Measurements from ENCODE around the gene SLC9A2. TPM values are rescaled to one million over a fixed set of nuclear protein-coding genes. Genes with fewer than 3 reads are reported as not detected.

The SLC9A2 gene
- polyA plus RNA-seq, 5 donors: 0.04 to 0.29 (median 0.18) TPM

DNA sequence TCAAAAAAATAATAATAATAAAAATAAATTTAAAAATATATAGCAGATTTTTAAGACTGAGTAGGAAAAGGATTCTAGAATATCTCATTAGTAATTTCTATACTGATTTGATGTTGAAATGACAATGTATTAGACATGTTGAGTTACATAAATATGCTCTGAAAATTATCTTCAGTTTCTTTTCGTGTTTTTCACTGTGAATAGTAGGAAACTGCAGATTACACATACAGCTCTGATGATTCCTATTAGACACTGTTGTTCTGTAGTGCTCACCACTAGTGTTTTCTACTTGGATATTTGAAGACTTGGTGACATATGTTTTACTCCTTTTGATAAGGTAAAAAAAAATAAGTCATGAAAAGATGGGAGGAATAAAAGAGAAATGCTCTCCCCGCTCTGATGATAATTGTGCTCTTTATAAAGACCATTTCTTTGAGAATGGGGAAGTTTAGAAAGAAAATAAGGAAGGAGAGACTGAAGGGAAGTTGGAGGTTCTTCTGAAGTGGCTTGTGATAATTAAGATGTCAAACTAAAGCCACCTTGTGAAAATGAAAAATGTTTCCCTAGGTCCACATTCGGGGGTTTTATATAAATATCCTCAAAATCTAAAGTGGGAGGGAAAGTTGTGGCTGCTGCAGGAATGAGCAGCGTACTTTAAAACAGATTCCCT, 52.9 kb downstream of the SLC9A2 start:
- no peak for DNase-seq

DNA sequence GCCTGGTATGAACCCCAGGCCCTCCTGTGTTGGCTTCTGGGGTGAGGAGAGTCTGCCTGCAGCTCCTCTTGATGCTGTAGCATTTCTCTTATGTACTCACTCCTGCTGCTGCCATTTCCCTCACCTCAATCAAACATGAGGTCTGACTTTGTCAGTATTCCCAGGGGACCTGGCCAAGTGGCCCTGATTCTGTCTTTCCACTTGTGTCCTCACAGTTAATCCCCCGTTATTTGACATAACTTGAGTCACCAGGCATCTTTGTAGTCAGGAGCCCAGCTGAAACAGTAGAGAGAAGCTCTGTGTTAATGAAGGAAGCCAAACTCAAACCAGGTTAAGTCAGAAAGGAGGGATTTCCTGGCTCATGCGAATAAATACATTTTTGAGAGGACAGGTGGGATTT, 55.0 kb downstream of the SLC9A2 start:
- no peak for DNase-seq

DNA sequence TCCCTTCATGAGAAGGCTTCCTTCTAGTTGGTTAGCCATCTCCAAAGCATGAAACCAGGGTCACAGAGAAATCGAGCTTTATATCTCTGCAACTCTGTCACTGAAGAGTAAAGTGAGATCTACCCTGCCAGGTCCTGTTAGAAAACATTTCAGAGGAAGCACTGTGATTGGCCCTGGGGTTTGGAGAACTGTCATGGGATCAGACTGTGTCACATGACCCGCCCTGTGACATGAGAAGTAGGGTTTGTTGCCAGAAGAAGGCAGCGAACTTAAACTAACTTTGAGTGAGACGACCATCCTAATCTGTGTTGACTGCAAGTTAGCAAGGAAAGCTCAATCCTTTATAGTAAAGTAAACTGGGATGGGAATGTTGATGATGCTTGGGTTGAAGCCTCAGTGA, 55.5 kb downstream of the SLC9A2 start:
- no peak for DNase-seq

DNA sequence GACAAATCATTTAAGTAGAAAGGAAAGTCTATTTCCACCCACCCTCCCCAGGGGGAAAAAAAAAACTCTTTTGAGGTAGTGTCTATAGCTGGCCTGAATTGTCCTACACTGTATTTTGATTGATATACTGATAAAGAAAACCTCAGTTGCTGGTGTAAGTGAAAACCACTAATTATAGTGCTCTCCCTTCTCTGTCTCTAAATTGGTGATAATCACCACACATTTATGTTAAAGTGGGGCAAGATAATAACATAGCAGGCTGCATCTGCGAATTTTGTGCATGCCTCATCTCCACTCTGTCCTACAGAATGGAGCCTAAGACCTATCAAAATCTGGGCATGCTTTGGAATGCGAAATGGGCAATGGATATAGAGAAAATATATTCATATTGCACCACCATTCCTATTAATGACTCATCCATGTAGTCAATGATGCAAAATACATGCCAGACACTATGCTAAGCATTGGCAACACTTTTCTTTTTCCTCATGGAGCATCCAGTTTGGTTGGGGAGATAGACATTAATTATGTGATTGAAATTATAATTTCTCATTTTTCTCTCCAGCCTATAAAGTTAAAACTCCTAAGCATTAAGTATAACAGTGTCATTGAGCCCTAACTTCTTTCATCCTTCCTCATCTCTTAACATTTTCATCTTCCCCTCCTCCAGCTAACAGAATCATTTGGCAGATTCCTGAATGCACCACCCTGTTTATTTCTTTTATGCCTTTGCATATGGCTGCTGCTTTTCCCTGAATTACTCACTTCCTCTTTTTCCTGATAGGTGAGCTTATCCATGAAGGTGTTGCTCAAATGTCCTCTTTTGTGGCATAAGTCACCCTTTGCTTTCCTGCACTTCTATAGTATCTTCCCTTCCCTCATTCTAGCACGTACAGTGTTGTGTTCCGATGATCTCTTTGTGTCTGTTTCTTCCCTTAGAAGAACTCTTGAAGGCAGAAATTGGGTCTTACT, 58.2 kb downstream of the SLC9A2 start:
- no peak for DNase-seq

DNA sequence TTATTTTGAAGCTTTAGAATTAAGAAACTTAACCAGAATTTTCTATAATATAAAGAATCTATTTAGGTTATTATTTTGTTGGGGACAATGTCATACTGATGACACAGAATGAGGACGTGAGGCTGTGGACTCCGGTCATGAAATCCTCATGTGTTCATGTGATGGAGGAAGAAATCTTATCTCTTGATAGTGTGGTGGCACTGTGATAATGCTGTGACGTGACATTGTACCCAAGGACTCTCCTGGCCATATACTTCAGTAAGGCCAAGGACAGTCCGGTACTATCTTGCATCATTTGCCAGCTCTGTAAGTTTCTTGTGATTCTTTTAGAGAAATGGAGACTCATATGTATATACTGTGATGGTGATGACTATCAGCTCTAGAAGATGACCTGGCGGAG, 59.1 kb downstream of the SLC9A2 start:
- DNase-seq: no peak

DNA sequence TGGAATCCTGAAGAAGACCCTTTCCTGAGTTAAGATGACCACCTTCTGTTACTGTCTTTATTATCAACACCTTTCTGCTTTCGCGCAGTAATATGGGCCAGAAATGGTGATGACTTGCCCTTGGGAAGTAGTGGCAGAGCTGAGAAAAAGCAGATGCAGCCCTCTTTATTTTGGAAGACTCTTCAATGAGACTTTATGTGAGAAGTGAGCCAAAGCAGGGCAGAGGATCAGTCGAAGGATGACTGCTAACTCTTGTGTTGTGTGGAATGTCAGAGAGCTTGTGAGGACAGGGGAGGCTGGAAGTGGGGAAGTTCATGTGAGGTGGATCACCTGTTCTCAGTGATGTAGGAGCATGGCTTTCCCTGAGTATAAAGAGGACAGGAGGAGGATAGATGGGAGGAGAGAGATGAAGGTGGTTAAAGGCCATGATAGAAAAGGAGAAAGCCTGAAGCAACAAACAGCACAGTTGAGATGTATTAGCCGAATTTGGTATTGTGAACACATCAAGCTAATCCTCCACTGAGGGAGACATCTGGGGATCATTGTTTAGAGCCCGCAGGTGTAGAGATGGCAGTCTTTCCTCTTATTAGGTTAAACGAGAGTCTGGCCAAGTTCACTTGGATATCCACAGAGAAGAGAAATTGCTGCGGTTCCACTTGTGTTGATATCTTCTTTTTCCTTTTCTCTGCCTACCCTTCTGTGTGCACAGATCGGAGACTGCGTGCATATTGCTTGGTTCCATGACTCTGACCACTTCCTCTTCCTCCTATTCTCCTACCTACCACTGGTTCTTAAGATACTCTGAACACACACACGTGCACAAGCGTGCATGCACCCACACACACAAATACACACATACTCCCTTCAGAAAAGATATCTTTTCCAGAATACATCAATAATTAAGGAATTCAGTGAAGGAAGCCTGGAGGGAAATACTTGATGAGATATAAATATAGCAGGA, 67.4 kb downstream of the SLC9A2 start:
- no peak for DNase-seq

DNA sequence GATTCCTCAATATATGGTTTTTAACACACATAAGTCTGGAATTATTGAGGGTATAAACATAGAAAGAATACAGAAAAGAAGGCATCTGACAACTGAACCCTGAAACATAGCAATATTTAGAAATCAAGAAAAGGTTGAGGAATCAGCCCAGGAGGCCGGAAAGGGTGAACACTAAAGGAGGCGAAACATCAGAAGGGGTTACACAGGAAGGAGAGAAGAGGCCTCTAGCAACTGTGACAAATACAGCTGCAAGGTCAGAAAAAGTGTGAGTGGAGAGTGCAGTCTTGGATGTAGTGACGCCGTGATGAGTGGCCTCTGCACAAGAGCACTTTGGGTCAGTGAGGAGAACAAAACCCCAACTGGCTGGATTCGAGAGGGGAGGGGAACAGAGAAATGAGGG, 70.7 kb downstream of the SLC9A2 start:
- DNase-seq: no peak

DNA sequence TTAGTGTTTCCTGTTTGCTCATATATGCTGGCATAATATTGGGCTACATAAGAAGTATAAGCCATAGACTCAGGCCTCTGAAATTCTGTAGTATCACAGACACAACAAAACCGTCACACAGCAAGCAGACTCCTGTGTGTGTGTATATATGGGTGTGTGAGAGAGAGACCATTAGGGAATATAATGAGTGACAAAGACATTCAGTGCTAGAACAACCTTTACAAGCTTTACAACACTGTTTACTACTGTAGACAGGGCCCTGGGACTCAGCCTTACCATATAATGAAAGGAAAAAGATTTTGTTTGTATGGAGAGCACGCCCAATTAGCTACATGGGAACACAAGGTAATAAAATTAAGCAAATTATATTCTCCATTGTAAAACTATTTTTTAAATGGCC, 77.1 kb downstream of the SLC9A2 start:
- DNase-seq: no peak

DNA sequence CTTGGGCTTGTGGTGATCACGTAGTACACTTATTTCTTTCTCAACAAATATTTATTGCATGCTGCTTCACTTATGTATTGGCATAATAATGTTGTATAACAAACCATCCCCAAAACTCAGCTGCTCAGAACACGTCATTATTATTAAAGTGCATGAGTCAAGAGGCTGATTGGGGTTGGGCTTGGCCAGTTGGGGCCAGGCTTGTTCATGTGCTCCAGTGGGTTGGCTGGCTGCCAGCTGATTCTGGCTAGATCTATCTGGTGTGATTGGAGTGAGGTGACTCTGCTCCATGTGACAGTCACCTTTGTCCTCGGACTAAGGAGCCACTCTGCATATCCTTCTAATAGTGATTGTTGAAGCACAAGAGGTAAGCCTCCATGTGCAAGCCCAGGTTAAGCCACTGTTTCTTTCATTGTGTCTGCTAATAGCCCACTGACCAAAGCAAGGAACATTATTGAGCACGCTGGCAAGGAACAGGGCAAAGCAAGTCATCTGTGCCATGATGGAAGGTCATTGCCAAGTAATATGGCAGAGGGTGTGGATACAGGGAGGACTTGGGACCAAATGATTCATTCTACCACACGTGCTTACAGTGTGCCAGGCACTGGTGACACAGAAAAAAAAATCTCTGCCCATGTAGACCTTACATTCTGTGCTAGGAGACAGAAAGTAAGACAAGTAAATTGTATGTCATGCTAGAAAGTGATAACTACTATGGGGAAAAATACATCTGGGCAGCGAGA, 79.2 kb downstream of the SLC9A2 start:
- no peak for DNase-seq

DNA sequence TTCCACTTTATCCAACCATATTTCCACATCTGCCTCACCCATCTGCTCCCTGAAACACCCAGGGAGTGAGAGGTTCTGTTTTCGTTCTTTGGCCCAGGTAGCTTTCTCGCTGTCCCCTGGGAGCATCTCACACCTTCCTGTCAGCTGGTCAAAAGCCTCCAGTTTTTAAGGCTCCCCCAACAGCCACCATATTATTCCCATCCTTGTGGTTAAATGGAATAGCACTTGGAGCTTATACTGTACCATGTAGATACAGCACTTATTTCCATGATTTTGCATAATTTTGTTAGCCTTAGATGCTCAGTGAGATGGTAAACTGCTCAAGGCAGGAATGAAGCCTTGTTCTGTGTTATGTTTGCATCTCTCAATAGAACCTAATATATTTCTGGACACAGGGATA, 84.0 kb downstream of the SLC9A2 start:
- no peak for DNase-seq

DNA sequence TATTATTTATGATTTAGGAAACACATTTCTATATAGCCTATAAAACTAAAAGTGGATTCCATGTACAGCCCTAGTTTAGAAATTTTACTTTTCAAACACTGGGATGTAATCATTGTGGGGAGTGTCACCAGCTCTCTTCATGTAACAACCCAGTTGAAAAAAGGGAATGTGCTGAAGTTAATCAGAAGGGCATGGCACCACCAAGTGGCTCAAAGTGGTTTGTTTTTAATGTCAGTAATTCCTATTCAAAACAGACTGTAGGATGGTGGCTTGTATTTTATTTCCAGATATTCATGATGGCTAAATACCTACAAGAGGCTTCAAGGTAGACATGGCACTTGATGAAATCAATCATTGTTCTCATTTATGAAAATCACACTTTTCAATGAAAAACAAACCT, 84.4 kb downstream of the SLC9A2 start:
- DNase-seq: no peak

DNA sequence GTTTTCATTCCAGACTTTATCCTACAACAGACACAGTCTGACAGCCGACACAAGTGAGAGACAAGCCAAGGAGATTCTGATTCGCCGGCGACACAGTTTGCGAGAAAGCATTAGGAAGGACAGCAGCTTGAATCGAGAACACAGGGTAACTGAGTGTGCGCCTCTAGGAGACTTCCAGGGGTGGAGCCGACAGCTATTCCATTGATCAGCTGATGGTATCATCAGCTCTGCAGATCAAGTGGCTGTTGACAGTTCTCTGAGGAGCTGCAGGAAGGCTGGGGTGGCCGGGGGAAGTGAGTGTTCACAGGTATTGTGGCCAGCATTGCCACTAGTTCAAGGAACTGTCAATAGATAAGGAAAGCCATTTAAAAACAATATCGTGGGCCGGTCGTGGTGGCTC, 85.2 kb downstream of the SLC9A2 start:
- DNase-seq: no peak

DNA sequence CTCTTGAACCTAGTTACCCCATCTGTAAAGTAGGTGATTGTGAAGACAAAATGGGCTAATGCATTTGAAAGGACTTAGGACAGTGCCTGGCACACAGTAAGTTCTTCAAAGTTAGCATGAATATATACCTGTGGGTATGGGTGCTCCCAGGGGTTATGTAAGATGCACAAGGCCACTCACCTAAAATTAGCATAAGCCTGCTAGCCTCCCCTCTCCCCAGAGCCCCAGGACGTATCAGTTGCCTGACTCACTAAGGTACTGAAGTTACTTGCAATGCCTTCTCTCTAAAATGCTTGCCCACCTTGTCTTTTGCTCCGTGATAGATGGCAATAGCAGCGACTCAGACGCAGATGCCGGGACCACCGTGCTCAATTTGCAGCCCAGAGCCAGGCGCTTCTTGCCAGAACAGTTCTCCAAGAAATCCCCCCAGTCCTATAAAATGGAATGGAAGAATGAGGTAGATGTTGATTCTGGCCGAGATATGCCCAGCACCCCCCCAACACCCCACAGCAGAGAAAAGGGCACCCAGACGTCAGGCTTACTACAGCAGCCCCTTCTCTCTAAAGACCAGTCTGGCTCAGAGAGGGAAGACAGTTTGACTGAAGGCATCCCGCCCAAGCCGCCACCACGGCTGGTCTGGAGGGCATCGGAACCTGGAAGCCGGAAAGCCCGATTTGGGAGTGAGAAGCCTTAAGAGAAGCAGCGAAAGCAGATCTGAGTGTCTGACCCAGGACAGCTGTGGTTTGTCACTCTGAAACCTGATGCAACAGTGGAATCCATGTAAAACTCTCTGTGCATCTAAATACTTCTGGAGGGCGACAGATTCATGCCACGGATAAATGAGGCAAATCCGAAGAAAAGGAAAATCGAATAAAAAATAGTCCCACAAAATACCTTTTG, 88.7 kb downstream of the SLC9A2 start:
- no peak for DNase-seq

DNA sequence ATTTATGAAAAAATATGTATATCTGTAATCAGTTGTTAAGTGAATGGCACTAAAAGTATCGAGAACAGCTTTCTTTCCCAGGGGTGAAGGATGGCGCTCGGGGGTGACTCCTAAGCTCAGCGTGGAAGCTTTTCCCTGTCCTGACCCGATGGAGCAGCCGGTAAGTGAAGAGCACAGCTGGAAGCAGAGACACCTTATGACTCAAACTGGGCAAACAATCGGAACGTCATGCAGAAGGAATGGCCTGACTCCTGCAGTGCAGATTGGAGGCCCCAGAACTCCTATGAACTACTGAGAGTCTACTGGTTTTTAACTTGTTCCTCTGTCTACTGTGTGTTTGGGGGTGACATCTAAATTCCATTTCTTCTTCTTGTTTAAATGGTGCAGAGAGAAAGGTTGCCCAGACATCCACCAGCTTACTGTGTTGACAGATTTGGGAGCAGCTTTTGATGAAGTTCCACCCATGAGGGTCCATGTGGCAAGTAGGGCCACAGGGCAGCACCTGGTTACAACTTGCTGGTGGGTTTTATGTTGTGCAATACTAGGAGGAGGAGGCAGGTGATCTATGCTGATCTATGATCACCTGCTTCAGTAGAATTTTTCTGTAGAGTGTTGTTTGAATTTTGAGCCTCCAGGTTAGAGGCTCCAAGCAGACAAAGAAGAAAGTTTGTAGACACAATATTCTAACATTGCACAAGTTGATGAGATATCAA, 89.7 kb downstream of the SLC9A2 start:
- no peak for DNase-seq

DNA sequence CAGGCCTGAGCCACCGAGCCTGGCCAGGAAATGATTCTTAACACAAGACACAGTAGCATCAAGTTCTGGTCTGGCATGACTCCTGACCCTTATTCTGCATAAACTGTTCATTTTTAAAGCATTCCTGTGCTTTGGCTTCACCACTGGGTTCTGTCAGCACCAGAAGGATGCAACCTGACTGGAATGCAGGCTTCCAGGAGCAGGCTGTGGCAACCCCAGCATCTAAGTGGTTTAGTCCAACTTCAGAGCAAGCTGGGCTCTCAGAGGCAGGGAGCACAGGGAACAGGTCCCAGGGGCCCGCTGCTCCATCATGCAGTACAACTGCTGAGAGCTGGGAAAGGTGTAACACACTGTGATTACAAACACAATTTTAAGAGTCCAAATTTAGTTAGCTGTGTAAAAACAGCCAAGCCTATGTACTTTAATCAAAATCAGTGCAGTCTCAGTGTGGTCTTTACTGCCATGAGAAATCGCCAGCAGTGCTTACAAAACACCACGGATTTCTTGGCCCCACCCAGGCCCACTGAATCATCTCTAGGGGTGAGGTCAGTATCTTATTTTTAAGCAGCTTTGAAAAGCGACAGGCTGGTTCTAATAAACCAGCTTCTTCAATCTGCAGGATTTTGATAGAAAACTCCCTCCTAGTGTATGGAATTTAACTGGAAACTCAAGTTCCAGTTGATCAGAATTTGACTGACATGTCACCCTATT, 98.1 kb downstream of the SLC9A2 start:
- no peak for DNase-seq

DNA sequence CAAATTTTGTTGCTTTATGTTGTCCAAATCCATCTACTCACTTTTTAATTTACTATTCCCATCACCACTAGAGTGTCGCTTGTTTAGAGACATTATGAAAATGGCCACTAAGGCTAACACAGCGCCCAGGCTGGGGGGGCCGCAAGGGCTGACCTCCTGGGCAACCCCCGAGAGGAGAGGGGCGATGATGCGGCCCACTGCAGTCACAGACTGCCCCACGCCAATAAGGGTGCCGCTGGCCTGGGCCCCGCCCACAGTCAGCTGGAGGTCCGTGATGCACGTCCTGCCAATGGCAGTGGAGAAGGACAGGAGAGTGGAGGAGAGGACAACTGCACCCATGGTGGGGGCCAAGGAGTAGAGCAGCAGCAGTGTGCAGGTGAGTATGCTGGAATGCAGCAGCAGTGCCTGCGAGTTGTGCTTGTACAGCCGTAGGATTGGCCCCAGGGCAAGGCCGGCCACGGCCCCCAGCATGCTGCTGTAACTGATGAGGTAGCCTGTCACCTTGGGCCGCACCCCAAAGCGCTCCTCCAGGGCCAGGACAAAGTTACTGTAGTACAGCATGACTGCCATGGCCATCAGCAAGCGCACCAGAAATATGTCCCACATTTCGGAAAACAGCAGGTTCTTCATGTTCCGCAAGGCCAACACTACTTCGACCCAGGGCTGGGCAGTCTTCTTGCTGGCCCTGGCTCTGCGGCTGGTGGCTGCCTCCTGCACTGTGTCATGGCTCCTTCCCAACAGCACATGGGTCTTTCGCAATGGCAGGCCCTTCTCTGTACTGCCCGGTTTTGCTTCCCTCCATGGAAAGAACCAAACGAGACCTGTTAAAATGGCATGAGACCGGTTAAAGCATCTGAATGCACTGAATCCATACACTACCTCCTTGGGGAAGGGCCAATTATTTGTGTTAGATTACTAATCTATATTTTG, 99.3 kb downstream of the SLC9A2 start:
- no peak for DNase-seq

DNA sequence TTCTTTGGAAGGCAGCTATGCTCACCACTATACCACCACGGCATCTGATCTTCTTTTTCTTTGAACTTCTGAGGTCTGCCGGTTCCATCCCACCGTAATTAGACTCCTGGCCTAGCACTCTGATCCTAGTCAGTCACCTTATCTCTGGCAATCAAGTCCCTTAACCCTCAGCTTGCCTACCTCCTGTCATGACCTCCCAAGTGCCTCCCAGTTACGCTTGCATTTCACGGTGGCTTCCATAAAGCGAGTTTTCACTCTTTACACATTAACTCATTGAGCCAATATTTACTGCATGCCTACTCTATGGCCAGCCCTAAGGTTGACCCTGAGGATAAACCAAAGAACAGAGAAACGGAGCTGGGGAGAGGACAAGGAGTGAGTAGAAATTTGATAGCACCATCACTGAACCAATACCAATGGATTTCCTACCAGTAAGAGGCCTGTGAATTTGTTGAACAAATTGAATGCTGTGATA, 104.7 kb downstream of the SLC9A2 start:
- no peak for DNase-seq

DNA sequence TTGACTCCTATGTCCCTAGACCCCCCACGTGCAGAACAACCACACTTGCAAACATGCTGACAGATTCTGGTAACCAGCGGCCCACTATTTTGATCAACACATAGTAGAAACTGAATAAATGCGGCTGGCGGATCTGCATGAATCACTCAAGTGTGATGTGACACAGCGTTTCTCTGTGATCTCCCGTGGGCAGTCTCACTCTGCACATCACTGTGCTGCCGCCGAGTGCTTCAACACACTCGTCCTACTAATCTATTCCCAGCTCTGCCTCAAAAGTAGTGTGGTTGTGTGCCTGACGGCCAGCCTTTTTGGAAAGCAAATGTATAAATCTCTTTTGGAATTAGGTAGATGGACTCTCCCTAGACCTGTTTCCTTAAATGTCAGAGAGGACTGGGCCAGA, 105.2 kb downstream of the SLC9A2 start:
- DNase-seq: no peak
